ENCODE results near the gene CRY1.
"Not testable (repeated sequence)": the region's sequence is repeated elsewhere in the genome, so short reads cannot be mapped to it uniquely, and the experiment has no call there.

CRY1 gene

GRCh38 chr12:107101651-107102050 is 8.3 kb upstream of the CRY1 start:
- no peaks in the 10 kb centered on the region for H3K4me1 Mint-ChIP-seq
- H3K36me3 Mint-ChIP-seq: no peaks in the 10 kb centered on the region
- DNase-seq: no peak
- peaks cover 41 to 64% of the 10 kb centered on the region in 2 donors for H3K27me3 Mint-ChIP-seq
- H3K4me3 Mint-ChIP-seq: no peak overlapping the region
- H3K9me3 Mint-ChIP-seq: no peaks in the 10 kb centered on the region
- ATAC-seq (replicated peaks): no peak
- no peak overlapping the region for H3K27ac Mint-ChIP-seq

GRCh38 chr12:107099917-107100316 is 6.6 kb upstream of the CRY1 start:
- Mint-ChIP-seq H3K27me3 (peaks cover 38 to 55% of the 10 kb centered on the region in 2 donors), H3K4me1 (no peaks in the 10 kb centered on the region), H3K9me3 (peaks cover 2 to 8% of the 10 kb centered on the region in 2 donors), H3K27ac (no peak overlapping the region), H3K36me3 (peaks cover 0 to 6% of the 10 kb centered on the region in 2 donors), H3K4me3 (no peak overlapping the region)
- DNase-seq (no peak), ATAC-seq (replicated peaks) (no peak)

- H3K9me3 Mint-ChIP-seq: peaks cover 2 to 8% of the 10 kb centered on the region in 2 donors
- ATAC-seq (replicated peaks): no peak
- peaks cover 0 to 6% of the 10 kb centered on the region in 2 donors for H3K36me3 Mint-ChIP-seq
- H3K27me3 Mint-ChIP-seq: peaks cover 34 to 43% of the 10 kb centered on the region in 2 donors
- no peak overlapping the region for H3K27ac Mint-ChIP-seq
- H3K4me3 Mint-ChIP-seq: no peak overlapping the region
- DNase-seq: no peak
- H3K4me1 Mint-ChIP-seq: peaks cover 2 to 8% of the 10 kb centered on the region in 2 donors
Observed at GRCh38 chr12:107096571-107096970, 3.2 kb upstream of the CRY1 start.

GRCh38 chr12:107094183-107094448 is 767 bp upstream of the CRY1 start:
- Mint-ChIP-seq H3K4me3 (no peak overlapping the region), H3K27me3 (peaks cover 17 to 21% of the 10 kb centered on the region in 2 donors), H3K36me3 (peaks cover 0 to 6% of the 10 kb centered on the region in 2 donors), H3K4me1 (peaks cover 2 to 8% of the 10 kb centered on the region in 2 donors), H3K9me3 (peaks cover 2 to 8% of the 10 kb centered on the region in 2 donors), H3K27ac (no peak overlapping the region)
- DNase-seq: no peak
- ATAC-seq (replicated peaks): no peak

GRCh38 chr12:107092669-107093416 is 506 bp downstream of the CRY1 start:
- peak; percentile 56 to 58 for ATAC-seq (replicated peaks)
- peak; percentile 21 for DNase-seq

GRCh38 chr12:107091989-107092641 is 1.2 kb downstream of the CRY1 start:
- Mint-ChIP-seq H3K4me1 (peaks cover 2 to 8% of the 10 kb centered on the region in 2 donors), H3K27me3 (peaks cover 4 to 7% of the 10 kb centered on the region in 2 donors), H3K4me3 (no peak overlapping the region), H3K9me3 (peaks cover 2 to 8% of the 10 kb centered on the region in 2 donors), H3K36me3 (peaks cover 0 to 7% of the 10 kb centered on the region in 2 donors), H3K27ac (no peak overlapping the region)
- peak; percentile 17 to 22 for ATAC-seq (replicated peaks)
- DNase-seq: no peak

More at GRCh38 chr12:107092669-107093416, 506 bp downstream of the CRY1 start:
- H3K36me3 Mint-ChIP-seq: peaks cover 0 to 6% of the 10 kb centered on the region in 2 donors
- peaks cover 2 to 8% of the 10 kb centered on the region in 2 donors for H3K9me3 Mint-ChIP-seq
- H3K27me3 Mint-ChIP-seq: peaks cover 11 to 12% of the 10 kb centered on the region in 2 donors
- H3K27ac Mint-ChIP-seq: no peak overlapping the region
- no peak overlapping the region for H3K4me3 Mint-ChIP-seq
- peaks cover 2 to 8% of the 10 kb centered on the region in 2 donors for H3K4me1 Mint-ChIP-seq

- Mint-ChIP-seq H3K4me3 (no peak overlapping the region), H3K27me3 (peaks cover 0 to 7% of the 10 kb centered on the region in 2 donors), H3K27ac (no peak overlapping the region), H3K36me3 (peaks cover 0 to 13% of the 10 kb centered on the region in 2 donors), H3K9me3 (peaks cover 2 to 8% of the 10 kb centered on the region in 2 donors), H3K4me1 (peaks cover 4 to 8% of the 10 kb centered on the region in 2 donors)
- no peak for DNase-seq
- ATAC-seq (replicated peaks): no peak
Observed at GRCh38 chr12:107091381-107091780, 2.0 kb downstream of the CRY1 start.

GRCh38 chr12:107090711-107091110 is 2.6 kb downstream of the CRY1 start:
- DNase-seq: no peak
- Mint-ChIP-seq H3K27ac (no peak overlapping the region), H3K4me1 (peaks cover 4 to 8% of the 10 kb centered on the region in 2 donors), H3K36me3 (peaks cover 0 to 8% of the 10 kb centered on the region in 2 donors), H3K4me3 (no peak overlapping the region), H3K9me3 (peaks cover 1% of the 10 kb centered on the region in 2 donors), H3K27me3 (peaks cover 0 to 2% of the 10 kb centered on the region in 2 donors)
- no peak for ATAC-seq (replicated peaks)

GRCh38 chr12:107088912-107089311 is 4.4 kb downstream of the CRY1 start:
- no peaks in the 10 kb centered on the region for H3K9me3 Mint-ChIP-seq
- no peak overlapping the region for H3K27ac Mint-ChIP-seq
- peaks cover 4% of the 10 kb centered on the region in 2 donors for H3K4me1 Mint-ChIP-seq
- H3K36me3 Mint-ChIP-seq: peaks cover 2 to 7% of the 10 kb centered on the region in 2 donors
- DNase-seq: no peak
- ATAC-seq (replicated peaks): no peak
- no peak overlapping the region for H3K4me3 Mint-ChIP-seq
- H3K27me3 Mint-ChIP-seq: no peaks in the 10 kb centered on the region

- peaks cover 11 to 15% of the 10 kb centered on the region in 2 donors for H3K36me3 Mint-ChIP-seq
- DNase-seq (no peak), ATAC-seq (replicated peaks) (no peak)
- H3K27me3 Mint-ChIP-seq: peaks cover 7% of the 10 kb centered on the region in 2 donors
- H3K27ac Mint-ChIP-seq: no peak overlapping the region
- H3K4me1 Mint-ChIP-seq: peaks cover 0 to 2% of the 10 kb centered on the region in 2 donors
- H3K9me3 Mint-ChIP-seq: peaks cover 9 to 12% of the 10 kb centered on the region in 2 donors
- no peak overlapping the region for H3K4me3 Mint-ChIP-seq
Observed at GRCh38 chr12:107086314-107086713, 7.0 kb downstream of the CRY1 start.

GRCh38 chr12:107081778-107082177 is 11.6 kb downstream of the CRY1 start:
- H3K36me3 Mint-ChIP-seq: peaks cover 10 to 11% of the 10 kb centered on the region in 2 donors
- no peak overlapping the region for H3K4me3 Mint-ChIP-seq
- DNase-seq (no peak), ATAC-seq (replicated peaks) (no peak)
- peaks cover 0 to 3% of the 10 kb centered on the region in 2 donors for H3K4me1 Mint-ChIP-seq
- H3K27me3 Mint-ChIP-seq: peaks cover 7% of the 10 kb centered on the region in 2 donors
- H3K9me3 Mint-ChIP-seq: peaks cover 9 to 12% of the 10 kb centered on the region in 2 donors
- H3K27ac Mint-ChIP-seq: no peak overlapping the region

- Mint-ChIP-seq H3K27ac (no peak overlapping the region), H3K9me3 (peaks cover 9 to 12% of the 10 kb centered on the region in 2 donors), H3K4me3 (no peak overlapping the region), H3K36me3 (peaks cover 7 to 10% of the 10 kb centered on the region in 2 donors), H3K4me1 (peaks cover 0 to 2% of the 10 kb centered on the region in 2 donors), H3K27me3 (peaks cover 7% of the 10 kb centered on the region in 2 donors)
- no peak for ATAC-seq (replicated peaks)
- DNase-seq: no peak
Observed at GRCh38 chr12:107080299-107080698, 13.1 kb downstream of the CRY1 start.

- Mint-ChIP-seq H3K36me3 (peaks cover 7 to 10% of the 10 kb centered on the region in 2 donors), H3K4me1 (peaks cover 0 to 2% of the 10 kb centered on the region in 2 donors), H3K4me3 (no peak overlapping the region), H3K9me3 (peaks cover 9 to 12% of the 10 kb centered on the region in 2 donors), H3K27me3 (peaks cover 7% of the 10 kb centered on the region in 2 donors), H3K27ac (no peak overlapping the region)
- ATAC-seq (replicated peaks): peak; percentile 69 to 70
- no peak for DNase-seq
Observed at GRCh38 chr12:107079172-107080011, 14.0 kb downstream of the CRY1 start.

GRCh38 chr12:107073266-107073665 is 20.1 kb downstream of the CRY1 start:
- not testable (repeated sequence) for H3K27me3 Mint-ChIP-seq; H3K4me1 Mint-ChIP-seq; H3K4me3 Mint-ChIP-seq; H3K27ac Mint-ChIP-seq; H3K36me3 Mint-ChIP-seq; H3K9me3 Mint-ChIP-seq; DNase-seq; ATAC-seq (replicated peaks)
